NCI-H2081 (cell line): ENCODE measurements around the gene EDARADD.
"Not testable (repeated sequence)": the region's sequence is repeated elsewhere in the genome, so short reads cannot be mapped to it uniquely, and the experiment has no call there.

Experiments used
- DNase-seq, 2 experiments: peaks; one replicate each; lab custom pipeline; 2025; lab: John Stamatoyannopoulos, UW

The EDARADD gene

GRCh38 chr1:236438614-236439013 is 44.5 kb downstream of the EDARADD start:
- no peak for DNase-seq

- DNase-seq: no peak
Measured at GRCh38 chr1:236440373-236440772, 46.3 kb downstream of the EDARADD start.

GRCh38 chr1:236450779-236451178 is 56.7 kb downstream of the EDARADD start:
- no peak for DNase-seq

- no peak for DNase-seq
Measured at GRCh38 chr1:236451796-236452373, 57.8 kb downstream of the EDARADD start.

- DNase-seq: no peak
Measured at GRCh38 chr1:236455243-236455642, 61.2 kb downstream of the EDARADD start.

GRCh38 chr1:236457775-236458174 is 63.7 kb downstream of the EDARADD start:
- DNase-seq: no peak

GRCh38 chr1:236458996-236459395 is 64.9 kb downstream of the EDARADD start:
- no peak for DNase-seq

- no peak for DNase-seq
Measured at GRCh38 chr1:236460103-236460502, 66.0 kb downstream of the EDARADD start.

- not testable (repeated sequence) for DNase-seq
Measured at GRCh38 chr1:236464197-236464596, 70.1 kb downstream of the EDARADD start.

GRCh38 chr1:236465231-236465958 is 71.3 kb downstream of the EDARADD start:
- DNase-seq: no peak

GRCh38 chr1:236465959-236466303 is 71.8 kb downstream of the EDARADD start:
- no peak for DNase-seq

GRCh38 chr1:236467327-236467641 is 73.2 kb downstream of the EDARADD start:
- no peak for DNase-seq

GRCh38 chr1:236468625-236469024 is 74.5 kb downstream of the EDARADD start:
- DNase-seq: no peak

GRCh38 chr1:236469466-236469865 is 75.4 kb downstream of the EDARADD start:
- DNase-seq: no peak

- no peak for DNase-seq
Measured at GRCh38 chr1:236471096-236471495, 77.0 kb downstream of the EDARADD start.

- DNase-seq: peak; percentile 61 to 89
Measured at GRCh38 chr1:236471653-236472052, 77.6 kb downstream of the EDARADD start.

- no peak for DNase-seq
Measured at GRCh38 chr1:236472850-236473788, 79.0 kb downstream of the EDARADD start.

- no peak for DNase-seq
Measured at GRCh38 chr1:236476019-236476418, 81.9 kb downstream of the EDARADD start.

GRCh38 chr1:236480758-236481436 is 86.8 kb downstream of the EDARADD start:
- peak; percentile 43 to 70 for DNase-seq

- no peak for DNase-seq
Measured at GRCh38 chr1:236484310-236484971, 90.4 kb downstream of the EDARADD start.

- DNase-seq: no peak
Measured at GRCh38 chr1:236486356-236487002, 92.4 kb downstream of the EDARADD start.
